Gastrocnemius medialis (tissue), 4 donors: Measurements from ENCODE around the gene RWDD3. TPM values are rescaled to one million over a fixed set of nuclear protein-coding genes. Genes with fewer than 3 reads are reported as not detected.
A peak's percentile ranks its signal among the peaks of the same experiment; 100 is the strongest.

Source experiments
- ATAC-seq, 2 donors: fragments of 150-250 bp; one replicate each; pipeline ENCODE4 v1.9.1; 2016
- DNase-seq, 2 donors: peaks; one replicate each; pipeline ENCODE4 v3.0.0-alpha.2; 2019
- H3K27ac ChIP-seq, 4 donors: fragments of 200-600 bp; sonication (generic); 1 replicate in 1 of 4; 2 replicates in 3 of 4; pipeline ENCODE4 v1.5.1; 2016 to 2018; ENCODE audit warnings: mild to moderate bottlenecking in 2 of 4, moderate library complexity in 1 of 4
- H3K27me3 ChIP-seq, 3 donors: fragments of 200-600 bp; sonication (generic) in 2 of 3; 1 replicate in 1 of 3; 2 replicates in 2 of 3; pipeline versions ENCODE4 v1.5.1 to v1.6.0; 2016 to 2019; ENCODE audit warnings: mild to moderate bottlenecking in 1 of 3, moderate library complexity in 1 of 3
- H3K36me3 ChIP-seq, 2 donors: fragments of 200-600 bp; sonication (generic) in 1 of 2; one replicate each; pipeline ENCODE4 v1.5.1; 2017 to 2018
- H3K4me1 ChIP-seq, 2 donors: fragments of 200-600 bp; sonication (generic) in 1 of 2; one replicate each; pipeline ENCODE4 v1.5.1; 2016 to 2017; ENCODE audit warnings: mild to moderate bottlenecking in 2 of 2
- H3K4me3 ChIP-seq, 4 donors: fragments of 200-600 bp; sonication (generic) in 3 of 4; 1 replicate in 1 of 4; 2 replicates in 3 of 4; pipeline ENCODE4 v1.5.1; 2016 to 2019; ENCODE audit warnings: mild to moderate bottlenecking in 2 of 4
- H3K9me3 ChIP-seq, 3 donors: fragments of 200-600 bp; sonication (generic) in 2 of 3; 1 replicate in 1 of 3; 2 replicates in 2 of 3; pipeline ENCODE4 v1.5.1; 2016 to 2019
- POLR2A ChIP-seq, 2 donors: fragments of 450-650 bp; IDR thresholded peaks; one replicate each; pipeline ENCODE4 v1.6.1; 2017; ENCODE audit warnings: antibody characterized with exemption in 2 of 2, mild to moderate bottlenecking in 2 of 2, moderate library complexity in 2 of 2
- in situ Hi-C, 4 donors: fragments of 200-750 bp; cut with MboI; loops; one replicate each; pipeline versions ENCODE4 v1.15.0 to v1.8.0; 2017; ENCODE audit warnings: low sequenced_read_pairs in 4 of 4
- intact Hi-C: fragments of 100-400 bp; cut with DNase I; formaldehyde crosslinking; loops from one replicate; pipeline ENCODE4 v1.15.1; 2023; ENCODE audit warnings: low total_unique reads
- total RNA-seq, 4 donors: library from RNA; depleted of rRNA; stranded (reverse); fragments of >200 nt; gene quantifications; one replicate each; pipeline versions ENCODE4 v1.1.0 to v1.2.3, GENCODE V29; 2016
- TF ChIP-seq, protein P1 (sequence below), 5 experiments: fragments of 450-650 bp in 3 of 5; fragments of 200-600 bp in 2 of 5; sonication (generic) in 2 of 5; IDR thresholded peaks in 4 of 5; conservative IDR thresholded peaks in 1 of 5; 1 replicate in 4 of 5; 2 replicates in 1 of 5; pipeline ENCODE4 v1.5.1; 2016 to 2019; ENCODE audit warnings: antibody characterized with exemption in 5 of 5, mild to moderate bottlenecking in 3 of 5, moderate library complexity in 3 of 5

RWDD3 gene
- total RNA-seq, 4 donors from 2014 or later, result 3.2 to 12.7 (median 6.6) TPM

DNA sequence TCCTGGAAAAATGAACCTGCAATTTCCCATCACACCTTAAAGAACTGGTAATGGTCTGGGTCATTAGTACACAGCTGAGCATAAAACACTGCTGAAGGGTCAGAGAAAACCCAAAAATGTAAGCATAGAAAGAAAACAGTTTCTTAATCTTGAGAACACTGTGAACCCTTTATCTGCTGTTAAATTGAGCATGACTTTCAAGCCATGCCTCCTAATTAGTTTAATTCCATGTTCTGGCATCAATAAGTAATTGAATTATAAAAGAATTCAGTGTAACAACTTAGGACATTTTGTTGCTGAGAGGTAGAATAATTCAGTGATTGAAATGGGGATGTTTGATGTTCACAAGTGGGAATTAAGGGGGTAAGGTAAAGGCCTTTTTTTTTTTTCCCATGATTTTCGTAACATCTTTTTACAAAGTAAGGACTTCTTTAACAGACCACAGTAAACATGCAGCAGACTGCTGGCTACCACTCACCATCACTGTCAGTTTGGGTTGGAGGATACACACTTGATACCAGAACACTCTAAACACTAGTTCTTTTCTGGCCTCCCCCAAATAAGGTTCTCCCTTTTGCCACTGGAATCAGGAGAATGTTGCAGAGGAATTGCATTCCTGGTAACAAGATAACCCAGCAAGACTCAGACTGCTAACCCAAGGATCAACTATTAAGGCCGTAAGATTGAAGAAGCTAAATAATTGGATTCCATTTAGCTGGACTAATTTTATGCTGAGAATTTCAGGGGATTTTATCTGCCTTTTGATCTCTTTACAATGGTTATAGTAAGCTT is 3.0 kb downstream of the RWDD3 start:
- intact Hi-C loops (no loop called here), in situ Hi-C loops (loop anchor here in 3 of 4 donors (10.0 to 25.0 kb wide), 2 partner anchors 152 to 375 kb away; no protein-coding TSS in a partner anchor)
- Histone ChIP-seq H3K36me3 (peaks cover 0 to 8% of the 10 kb centered on the region in 2 donors), H3K27ac (peak overlapping the region in 1 of 4 donors; percentile 19), H3K4me1 (peaks cover 24 to 42% of the 10 kb centered on the region in 2 donors), H3K9me3 (no peaks in the 10 kb centered on the region), H3K27me3 (no peaks in the 10 kb centered on the region), H3K4me3 (no peak overlapping the region)
- no peak for ATAC-seq
- no peak for TF ChIP-seq POLR2A (IDR thresholded peaks at IDR 0.05)
- TF ChIP-seq, protein P1, sequence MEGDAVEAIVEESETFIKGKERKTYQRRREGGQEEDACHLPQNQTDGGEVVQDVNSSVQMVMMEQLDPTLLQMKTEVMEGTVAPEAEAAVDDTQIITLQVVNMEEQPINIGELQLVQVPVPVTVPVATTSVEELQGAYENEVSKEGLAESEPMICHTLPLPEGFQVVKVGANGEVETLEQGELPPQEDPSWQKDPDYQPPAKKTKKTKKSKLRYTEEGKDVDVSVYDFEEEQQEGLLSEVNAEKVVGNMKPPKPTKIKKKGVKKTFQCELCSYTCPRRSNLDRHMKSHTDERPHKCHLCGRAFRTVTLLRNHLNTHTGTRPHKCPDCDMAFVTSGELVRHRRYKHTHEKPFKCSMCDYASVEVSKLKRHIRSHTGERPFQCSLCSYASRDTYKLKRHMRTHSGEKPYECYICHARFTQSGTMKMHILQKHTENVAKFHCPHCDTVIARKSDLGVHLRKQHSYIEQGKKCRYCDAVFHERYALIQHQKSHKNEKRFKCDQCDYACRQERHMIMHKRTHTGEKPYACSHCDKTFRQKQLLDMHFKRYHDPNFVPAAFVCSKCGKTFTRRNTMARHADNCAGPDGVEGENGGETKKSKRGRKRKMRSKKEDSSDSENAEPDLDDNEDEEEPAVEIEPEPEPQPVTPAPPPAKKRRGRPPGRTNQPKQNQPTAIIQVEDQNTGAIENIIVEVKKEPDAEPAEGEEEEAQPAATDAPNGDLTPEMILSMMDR (IDR thresholded peaks at IDR 0.05 in 4 of 5, conservative IDR thresholded peaks at IDR 0.05 in 1 of 5), result no peak
- DNase-seq, result no peak

DNA sequence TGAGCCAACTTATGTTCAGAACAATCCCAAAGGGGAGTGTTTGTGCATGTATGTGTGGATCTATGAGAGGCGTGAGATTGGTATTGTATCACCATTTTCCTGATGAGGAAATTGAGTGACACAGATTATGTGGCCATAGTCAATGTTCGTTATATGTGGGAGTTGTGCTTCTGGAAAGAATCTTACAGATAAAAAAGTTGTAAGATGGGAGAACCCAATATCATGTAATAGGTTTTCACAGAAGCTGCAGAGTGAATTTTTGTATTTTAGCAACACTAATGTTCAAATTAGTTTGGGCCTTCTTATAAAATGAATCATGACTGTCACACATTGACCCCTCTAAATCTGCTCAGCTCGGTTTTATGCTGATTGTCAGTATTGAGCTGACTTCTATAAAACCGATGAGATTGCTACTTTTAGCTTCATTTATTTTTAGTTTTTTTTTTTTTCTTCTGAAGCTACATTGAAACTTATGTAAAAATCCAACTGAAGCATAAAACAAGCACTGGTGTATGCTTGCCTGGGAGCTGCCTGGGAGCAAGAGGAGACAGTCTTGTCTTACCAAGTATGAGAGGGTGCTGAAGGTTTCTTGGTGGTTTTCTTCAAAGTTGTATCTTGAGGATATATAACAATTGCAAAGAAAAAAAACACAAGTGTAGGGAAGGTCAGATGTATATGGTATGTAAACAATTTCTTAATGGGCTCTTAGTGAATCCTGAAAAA is 4.1 kb downstream of the RWDD3 start:
- Histone ChIP-seq H3K27me3 (no peaks in the 10 kb centered on the region), H3K9me3 (no peaks in the 10 kb centered on the region), H3K4me1 (peaks cover 24 to 35% of the 10 kb centered on the region in 2 donors), H3K4me3 (no peak overlapping the region), H3K36me3 (peaks cover 0 to 8% of the 10 kb centered on the region in 2 donors), H3K27ac (no peak overlapping the region)
- no peak for DNase-seq
- TF ChIP-seq, protein P1 (IDR thresholded peaks at IDR 0.05 in 4 of 5, conservative IDR thresholded peaks at IDR 0.05 in 1 of 5), result no peak
- TF ChIP-seq POLR2A (IDR thresholded peaks at IDR 0.05), result no peak
- intact Hi-C loops (no loop called here), in situ Hi-C loops (loop anchor here in 3 of 4 donors (10.0 to 25.0 kb wide), 2 partner anchors 153 to 376 kb away; no protein-coding TSS in a partner anchor)
- no peak for ATAC-seq

DNA sequence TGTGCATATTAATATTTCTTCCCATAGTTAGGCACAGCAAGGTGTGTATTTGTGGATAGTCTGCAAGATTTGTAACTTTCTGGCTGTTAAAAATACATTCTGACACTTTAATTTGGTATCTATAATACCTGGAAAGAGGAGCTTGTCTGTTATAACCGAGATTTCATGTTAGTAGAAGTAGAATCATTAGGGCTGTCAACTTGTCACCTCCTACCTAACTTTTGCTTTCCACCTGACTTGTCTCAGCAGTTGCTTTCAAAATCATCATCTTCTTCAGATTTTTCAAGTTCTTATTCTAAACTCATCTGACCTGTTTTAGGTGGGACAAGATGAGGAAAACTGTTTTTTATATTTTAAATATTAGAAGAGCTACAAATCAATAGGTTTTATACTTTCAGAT is 11.0 kb downstream of the RWDD3 start:
- Histone ChIP-seq H3K27ac (peak overlapping the region in 1 of 4 donors; percentile 54), H3K9me3 (no peaks in the 10 kb centered on the region), H3K36me3 (peaks cover 0 to 3% of the 10 kb centered on the region in 2 donors), H3K27me3 (no peaks in the 10 kb centered on the region), H3K4me1 (peaks cover 21% of the 10 kb centered on the region in 2 donors), H3K4me3 (no peak overlapping the region)
- in situ Hi-C loops (loop anchor here in 3 of 4 donors (25.0 kb wide), 1 partner anchor 383 kb away; no protein-coding TSS in a partner anchor), intact Hi-C loops (loop anchor here (5.0 kb wide), 1 partner anchor 128 kb away; the partner anchor contains the start of gene TLCD4)
- TF ChIP-seq, protein P1 (IDR thresholded peaks at IDR 0.05 in 4 of 5, conservative IDR thresholded peaks at IDR 0.05 in 1 of 5), result no peak
- TF ChIP-seq POLR2A (IDR thresholded peaks at IDR 0.05), result no peak
- ATAC-seq (no peak), DNase-seq (no peak)

DNA sequence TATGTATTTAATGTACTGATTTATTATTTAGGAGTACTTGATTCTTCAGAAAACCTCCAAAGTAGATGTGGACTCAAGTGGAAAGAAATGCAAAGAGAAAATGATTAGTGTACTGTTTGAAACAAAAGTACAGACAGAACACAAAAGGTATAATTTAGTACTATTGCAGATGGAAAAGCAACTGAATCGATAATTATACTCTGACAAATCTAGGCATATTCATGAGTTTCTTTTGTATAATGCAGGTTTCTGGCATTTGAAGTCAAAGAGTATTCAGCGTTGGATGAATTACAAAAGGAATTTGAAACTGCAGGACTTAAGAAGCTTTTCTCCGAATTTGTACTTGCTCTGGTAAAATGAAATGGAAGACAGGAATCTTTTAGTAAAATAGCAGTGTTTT is 12.5 kb downstream of the RWDD3 start:
- Histone ChIP-seq H3K36me3 (no peaks in the 10 kb centered on the region), H3K9me3 (no peaks in the 10 kb centered on the region), H3K4me1 (peaks cover 21 to 31% of the 10 kb centered on the region in 2 donors), H3K27me3 (no peaks in the 10 kb centered on the region), H3K27ac (peak overlapping the region in 2 of 4 donors; percentile 63 to 71), H3K4me3 (no peak overlapping the region)
- no peak for TF ChIP-seq POLR2A (IDR thresholded peaks at IDR 0.05)
- TF ChIP-seq, protein P1 (IDR thresholded peaks at IDR 0.05 in 4 of 5, conservative IDR thresholded peaks at IDR 0.05 in 1 of 5), result no peak
- no peak for DNase-seq
- intact Hi-C loops (loop anchor here (5.0 kb wide), 1 partner anchor 129 kb away; the partner anchor contains the start of gene TLCD4), in situ Hi-C loops (loop anchor here in 3 of 4 donors (25.0 kb wide), 1 partner anchor 384 kb away; no protein-coding TSS in a partner anchor)
- no peak for ATAC-seq
